Loucy (cell line): ENCODE data around the gene KIAA0408.

ENCODE experiments used
- CTCF ChIP-seq: fragments of 200-600 bp; sonication (generic); conservative IDR thresholded peaks from 2 replicates; pipeline ENCODE4 v1.5.1; 2014; ENCODE audit warnings: mild to moderate bottlenecking, antibody characterized with exemption, low read length
- EZH2phosphoT487 ChIP-seq: fragments of 200-600 bp; IDR thresholded peaks from 2 replicates; pipeline ENCODE4 v1.6.1; 2018; ENCODE audit warnings: antibody characterized with exemption, mild to moderate bottlenecking, moderate library complexity, borderline replicate concordance

- TF ChIP-seq CTCF: no peak
- no peak for TF ChIP-seq EZH2phosphoT487
Measured at GRCh38 chr6:127503022-127503421, 43.8 kb upstream of the KIAA0408 start.
